LNCaP clone FGC (cell line): ENCODE measurements around the gene FZD7.

Experiments used
- DNase-seq: peaks from one replicate; pipeline ENCODE4 v3.0.0-alpha.2; 2011; ENCODE audit warnings: low read depth
- H3K4me3 ChIP-seq: 2 replicates; pipeline ENCODE4 v1.5.1; 2011; ENCODE audit warnings: mild to moderate bottlenecking, low read depth, low read length, control low read depth
- CTCF ChIP-seq: IDR thresholded peaks from 2 replicates; pipeline ENCODE4 v1.5.1; 2012; ENCODE audit warnings: mild to moderate bottlenecking; ENCODE audit not compliant: control insufficient read depth, insufficient read depth; ENCODE audit errors: extremely low read depth

FZD7 gene

DNA sequence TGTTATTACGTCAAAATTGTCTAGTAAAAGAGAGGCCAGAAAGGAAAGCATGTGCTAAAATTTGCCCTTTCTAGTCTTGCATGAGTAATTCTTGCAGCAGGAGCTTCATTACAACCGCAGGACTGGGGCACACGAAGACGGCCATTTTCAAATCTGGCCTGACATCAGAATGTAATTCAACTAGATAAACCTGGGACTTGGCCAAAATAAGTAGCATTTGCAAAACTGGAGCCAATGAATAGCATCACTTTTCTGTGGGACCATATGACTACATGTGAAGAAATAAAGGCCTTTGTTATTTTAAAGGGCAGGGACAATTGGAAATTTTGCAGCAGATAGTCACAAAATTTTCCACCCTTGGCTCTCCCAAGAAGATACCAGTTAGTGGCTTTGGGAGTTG is 3.0 kb upstream of the FZD7 start:
- H3K4me3 ChIP-seq, result no peak overlapping the region
- TF ChIP-seq CTCF, result no peak
- no peak for DNase-seq

DNA sequence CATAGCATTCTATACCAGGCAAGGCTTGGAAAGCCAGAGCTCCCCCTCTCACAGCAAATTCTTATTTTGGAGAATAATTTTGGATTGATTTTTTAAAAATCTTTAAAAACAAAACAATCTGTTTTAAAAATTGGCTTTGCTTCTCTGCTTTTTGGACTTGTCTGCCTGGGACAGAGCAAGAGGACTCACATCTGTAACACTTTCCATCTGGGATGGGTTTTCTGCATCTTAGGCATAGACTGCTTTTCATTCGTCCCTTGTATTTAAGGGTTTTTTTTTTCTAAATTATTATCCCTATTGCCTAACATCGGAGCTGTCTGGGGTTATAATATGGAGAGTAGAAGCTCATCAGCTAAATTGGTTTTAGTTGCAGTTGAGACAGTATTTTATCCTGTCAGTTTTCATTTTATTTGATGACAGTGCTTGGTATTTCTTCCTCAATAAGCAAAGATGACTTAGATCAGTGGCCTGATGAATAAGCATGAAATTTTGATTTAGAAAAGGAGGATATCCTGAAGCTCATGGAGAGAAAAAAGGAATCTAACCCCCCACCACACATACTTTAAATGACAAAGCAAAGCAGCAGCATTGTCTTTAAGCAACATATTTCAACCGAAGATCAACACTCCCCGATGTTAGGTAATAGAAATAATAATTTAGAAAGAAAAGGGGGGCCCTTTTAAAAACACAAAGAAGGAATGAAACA is 2.3 kb upstream of the FZD7 start:
- no peak for TF ChIP-seq CTCF
- no peak for DNase-seq
- no peak overlapping the region for H3K4me3 ChIP-seq

GRCh38 chr2:202032846-202033316 is 774 bp upstream of the FZD7 start:
- no peak for TF ChIP-seq CTCF
- peak overlapping the region; percentile 60 for H3K4me3 ChIP-seq
- no peak for DNase-seq

DNA sequence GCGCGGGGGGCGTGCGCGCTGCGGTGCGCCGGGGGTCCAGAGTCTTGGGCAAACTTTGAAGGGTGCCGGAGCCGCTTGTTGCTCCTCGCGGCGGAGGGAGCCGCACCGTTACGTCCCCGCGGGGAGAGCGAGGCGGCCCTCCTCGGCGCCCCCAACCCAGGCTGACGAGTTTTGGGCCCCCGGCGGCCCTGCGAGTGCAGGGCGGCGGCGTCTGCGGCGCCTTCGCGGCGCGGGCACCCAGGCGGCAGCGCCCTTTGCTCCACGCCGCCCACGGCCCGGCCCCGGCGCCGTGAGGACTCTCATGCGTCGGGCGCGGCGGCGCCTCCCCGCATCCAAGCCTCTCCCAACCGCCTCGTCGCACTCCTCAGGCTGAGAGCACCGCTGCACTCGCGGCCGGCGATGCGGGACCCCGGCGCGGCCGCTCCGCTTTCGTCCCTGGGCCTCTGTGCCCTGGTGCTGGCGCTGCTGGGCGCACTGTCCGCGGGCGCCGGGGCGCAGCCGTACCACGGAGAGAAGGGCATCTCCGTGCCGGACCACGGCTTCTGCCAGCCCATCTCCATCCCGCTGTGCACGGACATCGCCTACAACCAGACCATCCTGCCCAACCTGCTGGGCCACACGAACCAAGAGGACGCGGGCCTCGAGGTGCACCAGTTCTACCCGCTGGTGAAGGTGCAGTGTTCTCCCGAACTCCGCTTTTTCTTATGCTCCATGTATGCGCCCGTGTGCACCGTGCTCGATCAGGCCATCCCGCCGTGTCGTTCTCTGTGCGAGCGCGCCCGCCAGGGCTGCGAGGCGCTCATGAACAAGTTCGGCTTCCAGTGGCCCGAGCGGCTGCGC is 814 bp downstream of the FZD7 start:
- DNase-seq, result no peak
- H3K4me3 ChIP-seq, result peak overlapping the region; percentile 56
- TF ChIP-seq CTCF, result no peak

GRCh38 chr2:202035089-202035940 is 1.7 kb downstream of the FZD7 start:
- H3K4me3 ChIP-seq, result peak overlapping the region; percentile 56; the same call in 1 of the 2 replicates
- no peak for DNase-seq
- no peak for TF ChIP-seq CTCF

DNA sequence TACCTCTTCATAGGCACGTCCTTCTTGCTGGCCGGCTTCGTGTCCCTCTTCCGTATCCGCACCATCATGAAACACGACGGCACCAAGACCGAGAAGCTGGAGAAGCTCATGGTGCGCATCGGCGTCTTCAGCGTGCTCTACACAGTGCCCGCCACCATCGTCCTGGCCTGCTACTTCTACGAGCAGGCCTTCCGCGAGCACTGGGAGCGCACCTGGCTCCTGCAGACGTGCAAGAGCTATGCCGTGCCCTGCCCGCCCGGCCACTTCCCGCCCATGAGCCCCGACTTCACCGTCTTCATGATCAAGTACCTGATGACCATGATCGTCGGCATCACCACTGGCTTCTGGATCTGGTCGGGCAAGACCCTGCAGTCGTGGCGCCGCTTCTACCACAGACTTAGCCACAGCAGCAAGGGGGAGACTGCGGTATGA is 2.3 kb downstream of the FZD7 start:
- no peak overlapping the region for H3K4me3 ChIP-seq
- TF ChIP-seq CTCF, result no peak
- DNase-seq, result no peak
